Endothelial cell (in vitro differentiated cells): ENCODE results near the gene BARX1. TPM values are rescaled to one million over a fixed set of nuclear protein-coding genes. Genes with fewer than 3 reads are reported as not detected.

Source experiments
- DNase-seq: peaks from one replicate; pipeline ENCODE4 v3.0.0; 2021; ENCODE audit warnings: low spot score
- H3K27ac Mint-ChIP-seq: one replicate; pipeline ENCODE4 v1.8.0; 2021; ENCODE audit warnings: mixed read lengths, inconsistent platforms; ENCODE audit not compliant: unreplicated experiment
- H3K27me3 Mint-ChIP-seq: one replicate; pipeline ENCODE4 v1.8.0; 2021; ENCODE audit warnings: mild to moderate bottlenecking, moderate library complexity, mixed read lengths, inconsistent platforms; ENCODE audit not compliant: unreplicated experiment
- H3K36me3 Mint-ChIP-seq: one replicate; pipeline ENCODE4 v1.8.0; 2021; ENCODE audit warnings: mild to moderate bottlenecking, low read depth, mixed read lengths, inconsistent platforms; ENCODE audit not compliant: unreplicated experiment
- H3K4me1 Mint-ChIP-seq: one replicate; pipeline ENCODE4 v1.8.0; 2021; ENCODE audit warnings: mild to moderate bottlenecking, mixed read lengths, inconsistent platforms; ENCODE audit not compliant: unreplicated experiment
- H3K4me3 Mint-ChIP-seq: one replicate; pipeline ENCODE4 v1.8.0; 2021; ENCODE audit warnings: mild to moderate bottlenecking, mixed read lengths, inconsistent platforms; ENCODE audit not compliant: unreplicated experiment
- H3K9me3 Mint-ChIP-seq: one replicate; pipeline ENCODE4 v1.8.0; 2021; ENCODE audit warnings: mixed read lengths, inconsistent platforms; ENCODE audit not compliant: unreplicated experiment
- total RNA-seq: library from RNA; stranded (reverse); fragmentation: NEBNext Ultra II Directional; extraction: Animal tissue kit (Norgen Biotek cat#: 25700); gene quantifications from one replicate; pipeline ENCODE4 v1.2.1, GENCODE V29; 2021; ENCODE audit not compliant: unreplicated experiment
- TF ChIP-seq, protein P1 (sequence below): fragments of 200-600 bp; sonication (generic); IDR thresholded peaks from one replicate; pipeline ENCODE4 v1.5.0; 2021; ENCODE audit warnings: antibody characterized with exemption; ENCODE audit not compliant: unreplicated experiment

Gene BARX1
- total RNA-seq, 1 donor from 2014 or later: 0.51 TPM

GRCh38 chr9:93904649-93905472 lies 50.3 kb downstream of the BARX1 start:
- Mint-ChIP-seq H3K27me3 (peaks cover 8% of the 10 kb centered on the region), H3K4me3 (no peak overlapping the region), H3K36me3 (no peaks in the 10 kb centered on the region), H3K4me1 (no peaks in the 10 kb centered on the region), H3K9me3 (no peaks in the 10 kb centered on the region), H3K27ac (no peak overlapping the region)
- DNase-seq: no peak
- TF ChIP-seq, protein P1, sequence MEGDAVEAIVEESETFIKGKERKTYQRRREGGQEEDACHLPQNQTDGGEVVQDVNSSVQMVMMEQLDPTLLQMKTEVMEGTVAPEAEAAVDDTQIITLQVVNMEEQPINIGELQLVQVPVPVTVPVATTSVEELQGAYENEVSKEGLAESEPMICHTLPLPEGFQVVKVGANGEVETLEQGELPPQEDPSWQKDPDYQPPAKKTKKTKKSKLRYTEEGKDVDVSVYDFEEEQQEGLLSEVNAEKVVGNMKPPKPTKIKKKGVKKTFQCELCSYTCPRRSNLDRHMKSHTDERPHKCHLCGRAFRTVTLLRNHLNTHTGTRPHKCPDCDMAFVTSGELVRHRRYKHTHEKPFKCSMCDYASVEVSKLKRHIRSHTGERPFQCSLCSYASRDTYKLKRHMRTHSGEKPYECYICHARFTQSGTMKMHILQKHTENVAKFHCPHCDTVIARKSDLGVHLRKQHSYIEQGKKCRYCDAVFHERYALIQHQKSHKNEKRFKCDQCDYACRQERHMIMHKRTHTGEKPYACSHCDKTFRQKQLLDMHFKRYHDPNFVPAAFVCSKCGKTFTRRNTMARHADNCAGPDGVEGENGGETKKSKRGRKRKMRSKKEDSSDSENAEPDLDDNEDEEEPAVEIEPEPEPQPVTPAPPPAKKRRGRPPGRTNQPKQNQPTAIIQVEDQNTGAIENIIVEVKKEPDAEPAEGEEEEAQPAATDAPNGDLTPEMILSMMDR: no peak

DNA sequence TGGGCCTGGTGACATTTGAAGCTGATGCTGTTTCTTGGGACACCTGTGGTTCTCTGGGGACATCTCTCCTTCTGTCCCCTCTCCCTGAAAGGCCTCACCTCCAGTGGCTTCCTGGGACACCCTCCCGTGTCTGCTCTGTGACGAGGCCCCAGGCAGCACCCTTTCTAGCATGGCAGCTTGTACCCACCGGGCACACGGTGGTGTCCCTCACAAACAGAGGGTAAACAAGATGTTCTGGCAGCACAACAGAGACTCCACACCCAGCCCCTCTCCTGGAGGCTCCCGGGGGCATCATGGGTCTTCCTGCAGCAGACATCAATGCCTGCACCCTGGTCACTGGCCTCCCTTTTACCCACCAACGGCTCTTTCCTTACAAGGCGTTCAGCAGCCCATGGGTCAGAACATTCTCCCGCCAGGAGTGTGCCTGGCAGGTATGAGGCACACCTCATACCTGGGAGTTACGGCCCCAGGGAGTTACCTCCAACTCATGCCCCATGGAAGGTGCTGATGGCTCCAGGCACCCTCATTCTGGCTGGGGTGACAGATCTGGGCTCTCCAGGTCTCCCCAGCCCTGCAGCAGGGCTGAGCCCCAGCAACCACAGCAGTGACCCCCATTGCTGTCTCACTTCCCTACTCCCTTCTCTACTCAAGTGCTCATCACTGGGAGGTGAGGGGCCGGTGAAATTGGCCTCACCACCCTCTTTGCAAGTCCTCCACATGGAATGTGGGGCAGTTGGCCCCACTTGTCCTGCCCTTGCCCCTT lies 51.1 kb downstream of the BARX1 start:
- Mint-ChIP-seq H3K36me3 (no peaks in the 10 kb centered on the region), H3K4me3 (no peak overlapping the region), H3K27ac (no peak overlapping the region), H3K27me3 (peaks cover 5% of the 10 kb centered on the region), H3K9me3 (no peaks in the 10 kb centered on the region), H3K4me1 (no peaks in the 10 kb centered on the region)
- TF ChIP-seq, protein P1: no peak
- DNase-seq: no peak

DNA sequence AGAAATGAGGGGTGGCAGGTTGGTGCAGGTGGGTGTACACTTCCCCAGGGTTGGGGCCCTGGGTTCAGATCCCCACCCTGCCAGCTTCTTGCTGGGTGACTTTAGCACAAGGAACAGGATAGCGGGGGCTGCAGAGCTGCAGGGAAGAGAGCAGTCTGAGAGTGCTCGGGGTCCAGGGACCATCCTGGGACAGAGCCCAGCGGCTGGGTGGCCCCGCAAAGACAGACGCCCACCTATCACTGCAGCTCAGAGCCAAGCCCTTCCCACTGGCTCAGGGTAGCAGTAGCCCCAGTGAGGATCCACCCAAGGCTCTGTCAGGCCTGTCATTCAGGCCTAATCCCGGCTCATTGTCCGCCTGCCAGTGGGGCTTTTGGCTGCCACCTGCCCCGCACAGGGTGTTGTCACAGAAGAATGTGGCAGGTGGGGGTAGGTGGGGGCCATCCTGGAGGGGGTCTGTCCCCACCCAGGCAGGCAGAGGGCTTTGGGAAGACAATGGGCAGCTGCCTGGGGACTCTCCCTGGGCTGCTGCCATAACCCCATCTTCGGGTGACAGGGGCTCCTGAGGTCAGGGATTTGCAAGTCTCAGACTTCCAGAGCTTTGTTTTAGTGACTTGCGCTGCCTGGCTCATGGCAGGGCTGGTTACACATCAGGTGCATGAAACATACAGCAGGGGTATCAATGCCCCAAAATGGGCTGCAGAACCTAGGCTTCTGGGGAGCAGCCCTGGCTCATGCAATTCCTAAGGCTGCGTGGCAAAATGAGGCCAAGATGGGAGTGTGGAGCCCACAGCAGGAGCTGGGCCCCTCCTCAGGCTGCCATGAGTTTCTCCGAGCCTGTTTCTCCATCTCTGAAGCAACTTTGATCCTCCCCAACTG lies 52.1 kb downstream of the BARX1 start:
- H3K4me3 Mint-ChIP-seq: no peak overlapping the region
- no peak for DNase-seq
- H3K4me1 Mint-ChIP-seq: no peaks in the 10 kb centered on the region
- no peak overlapping the region for H3K27ac Mint-ChIP-seq
- TF ChIP-seq, protein P1: no peak
- H3K9me3 Mint-ChIP-seq: no peaks in the 10 kb centered on the region
- peaks cover 5% of the 10 kb centered on the region for H3K27me3 Mint-ChIP-seq
- H3K36me3 Mint-ChIP-seq: no peaks in the 10 kb centered on the region

DNA sequence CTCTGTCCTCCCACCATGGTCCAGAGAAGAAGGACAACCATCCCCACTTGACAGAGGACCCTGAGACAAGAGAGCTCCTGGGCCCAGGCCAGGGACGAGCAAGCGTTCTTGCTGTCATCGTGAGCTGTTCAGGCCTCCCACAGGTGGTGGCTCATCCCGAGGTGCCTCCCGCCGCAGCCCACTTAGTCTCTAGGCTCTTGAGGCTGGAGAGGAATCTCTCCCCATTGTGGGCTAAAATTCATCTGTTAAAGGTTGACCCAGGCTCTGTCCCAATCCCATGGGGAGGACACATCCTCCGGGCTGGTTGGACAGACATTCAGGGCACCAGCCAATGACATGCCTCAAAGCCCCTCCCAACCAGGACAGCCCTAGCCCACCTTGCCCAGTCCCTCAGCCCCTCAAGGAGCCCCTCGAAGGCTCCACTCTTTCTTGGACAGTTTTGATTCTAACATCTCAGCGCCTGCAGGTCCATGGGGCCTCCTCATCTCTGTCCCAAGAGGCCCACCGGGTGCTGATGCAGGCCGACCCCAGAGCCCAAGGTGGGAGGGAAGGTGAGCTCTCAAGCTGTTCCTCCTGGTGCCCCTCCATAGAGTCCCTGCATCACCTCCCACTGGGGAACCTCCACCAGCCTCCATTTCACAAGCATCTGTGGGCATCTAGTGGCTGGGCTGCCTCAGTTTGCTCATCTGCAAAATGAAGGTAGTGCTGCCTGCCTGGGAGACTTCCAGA lies 52.9 kb downstream of the BARX1 start:
- Mint-ChIP-seq H3K4me1 (peaks cover 2% of the 10 kb centered on the region), H3K36me3 (no peaks in the 10 kb centered on the region), H3K4me3 (no peak overlapping the region), H3K27ac (no peak overlapping the region), H3K9me3 (no peaks in the 10 kb centered on the region), H3K27me3 (peaks cover 5% of the 10 kb centered on the region)
- TF ChIP-seq, protein P1: no peak
- DNase-seq: no peak

Other genes with a start within 250 kb of the BARX1 start
- 7.4 TPM for gene PTPDC1, start 129.1 kb upstream of the BARX1 start, total RNA-seq